Sigmoid colon (tissue), 4 donors: Measurements from ENCODE around the gene CRACR2A.

Source experiments
- CTCF ChIP-seq, 4 experiments: fragments of 450-650 bp in 3 of 4; fragments of 200-600 bp in 1 of 4; IDR thresholded peaks; one replicate each; pipeline ENCODE4 v1.5.1; 2016 to 2019; ENCODE audit warnings: antibody characterized with exemption in 4 of 4, mild to moderate bottlenecking in 3 of 4, moderate library complexity in 2 of 4
- EP300 ChIP-seq, 4 donors: sonication (generic); formaldehyde crosslinking; IDR thresholded peaks; one replicate each; pipeline ENCODE4 v1.6.1; 2017; ENCODE audit warnings: antibody characterized with exemption in 4 of 4
- POLR2A ChIP-seq, 2 donors: fragments of 450-650 bp; IDR thresholded peaks; one replicate each; pipeline ENCODE4 v1.6.1; 2016; ENCODE audit warnings: antibody characterized with exemption in 2 of 2, mild to moderate bottlenecking in 2 of 2, moderate library complexity in 2 of 2
- POLR2AphosphoS5 ChIP-seq, 4 donors: sonication (generic); formaldehyde crosslinking; IDR thresholded peaks; one replicate each; pipeline ENCODE4 v1.6.1; 2017; ENCODE audit warnings: antibody characterized with exemption in 4 of 4

GRCh38 chr12:3617565-3617964 is 135.3 kb downstream of the CRACR2A start:
- no peak for TF ChIP-seq POLR2A (IDR thresholded peaks at IDR 0.05)
- no peak for TF ChIP-seq CTCF (IDR thresholded peaks at IDR 0.05)
- TF ChIP-seq POLR2AphosphoS5 (IDR thresholded peaks at IDR 0.05), result no peak
- no peak for TF ChIP-seq EP300 (IDR thresholded peaks at IDR 0.05)
